Coronary artery (tissue), 2 donors: ENCODE measurements around the gene DSCAM.

Experiments
- DNase-seq: peaks from one replicate; pipeline ENCODE4 v3.0.0-alpha.2; 2017; ENCODE audit warnings: low spot score
- H3K27ac ChIP-seq, 2 donors: fragments of 200-600 bp; sonication (generic); one replicate each; pipeline ENCODE4 v1.5.1; 2016 to 2019
- H3K4me3 ChIP-seq: fragments of 200-600 bp; sonication (generic); 2 replicates; pipeline ENCODE4 v1.5.1; 2016; ENCODE audit warnings: mild to moderate bottlenecking, moderate library complexity
- TF ChIP-seq, protein P1 (sequence below): fragments of 200-600 bp; sonication (generic); IDR thresholded peaks from one replicate; pipeline ENCODE4 v1.5.1; 2019; ENCODE audit warnings: antibody characterized with exemption

The DSCAM gene

DNA sequence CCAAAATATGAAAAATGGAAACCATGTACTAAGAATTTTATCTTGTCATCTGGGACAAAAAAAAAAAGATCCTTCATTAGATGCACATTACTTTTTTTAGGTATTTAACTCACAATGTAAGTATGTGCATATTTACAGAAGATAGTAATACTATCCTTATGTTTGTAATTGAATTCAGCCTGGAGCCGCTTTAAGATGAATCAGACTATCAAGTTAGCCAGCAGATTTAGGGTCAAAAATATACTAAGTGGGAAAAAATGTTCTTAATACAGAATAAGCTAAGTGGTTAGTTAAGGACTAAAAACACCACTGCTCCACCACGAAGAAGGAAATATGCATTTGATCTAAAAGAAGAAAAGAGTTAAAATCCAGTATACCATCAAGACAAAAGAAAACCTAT is 49.1 kb downstream of the DSCAM start:
- DNase-seq, result no peak
- TF ChIP-seq, protein P1, sequence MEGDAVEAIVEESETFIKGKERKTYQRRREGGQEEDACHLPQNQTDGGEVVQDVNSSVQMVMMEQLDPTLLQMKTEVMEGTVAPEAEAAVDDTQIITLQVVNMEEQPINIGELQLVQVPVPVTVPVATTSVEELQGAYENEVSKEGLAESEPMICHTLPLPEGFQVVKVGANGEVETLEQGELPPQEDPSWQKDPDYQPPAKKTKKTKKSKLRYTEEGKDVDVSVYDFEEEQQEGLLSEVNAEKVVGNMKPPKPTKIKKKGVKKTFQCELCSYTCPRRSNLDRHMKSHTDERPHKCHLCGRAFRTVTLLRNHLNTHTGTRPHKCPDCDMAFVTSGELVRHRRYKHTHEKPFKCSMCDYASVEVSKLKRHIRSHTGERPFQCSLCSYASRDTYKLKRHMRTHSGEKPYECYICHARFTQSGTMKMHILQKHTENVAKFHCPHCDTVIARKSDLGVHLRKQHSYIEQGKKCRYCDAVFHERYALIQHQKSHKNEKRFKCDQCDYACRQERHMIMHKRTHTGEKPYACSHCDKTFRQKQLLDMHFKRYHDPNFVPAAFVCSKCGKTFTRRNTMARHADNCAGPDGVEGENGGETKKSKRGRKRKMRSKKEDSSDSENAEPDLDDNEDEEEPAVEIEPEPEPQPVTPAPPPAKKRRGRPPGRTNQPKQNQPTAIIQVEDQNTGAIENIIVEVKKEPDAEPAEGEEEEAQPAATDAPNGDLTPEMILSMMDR, result no peak
- Histone ChIP-seq H3K4me3 (no peak overlapping the region), H3K27ac (no peak overlapping the region)

DNA sequence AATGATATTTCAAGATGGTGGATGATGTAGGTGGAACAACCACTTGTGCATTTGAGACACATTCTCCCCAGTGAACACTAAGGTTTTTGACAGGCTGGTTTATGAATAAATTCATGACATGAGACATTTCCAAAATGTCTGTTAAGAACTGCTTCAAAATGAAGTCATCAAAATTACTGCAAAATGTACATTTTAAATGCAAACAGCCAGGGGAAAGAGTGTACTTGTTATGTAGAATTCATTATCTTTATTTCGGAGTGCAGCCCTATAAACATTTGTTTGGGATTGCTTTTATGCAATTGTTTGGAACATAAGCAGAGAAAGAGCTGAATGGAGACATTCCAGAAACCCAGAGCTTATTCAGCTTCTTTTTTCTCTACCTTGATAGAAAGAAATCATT is 49.5 kb downstream of the DSCAM start:
- TF ChIP-seq, protein P1, result no peak
- H3K4me3 ChIP-seq, result no peak overlapping the region
- DNase-seq, result no peak
- no peak overlapping the region for H3K27ac ChIP-seq

DNA sequence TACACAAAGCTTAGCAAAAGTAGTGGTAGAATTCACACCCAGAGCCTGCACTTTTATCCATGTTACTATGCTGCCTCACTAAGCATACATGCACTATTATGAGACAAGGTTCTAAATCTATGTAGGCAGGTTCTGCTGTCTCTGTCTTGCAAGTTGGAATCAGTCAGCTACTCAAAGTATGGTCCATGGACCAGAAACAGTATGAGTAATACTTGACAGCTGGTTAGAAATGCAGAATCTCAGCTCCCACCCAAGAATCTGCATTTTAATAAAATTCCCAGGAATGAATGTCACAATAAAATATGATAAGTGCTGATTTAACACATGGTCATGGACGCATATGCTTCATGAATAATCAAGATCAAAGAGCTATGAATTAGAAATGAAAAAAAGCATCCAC is 50.5 kb downstream of the DSCAM start:
- DNase-seq, result no peak
- Histone ChIP-seq H3K4me3 (no peak overlapping the region), H3K27ac (no peak overlapping the region)
- TF ChIP-seq, protein P1, result no peak

DNA sequence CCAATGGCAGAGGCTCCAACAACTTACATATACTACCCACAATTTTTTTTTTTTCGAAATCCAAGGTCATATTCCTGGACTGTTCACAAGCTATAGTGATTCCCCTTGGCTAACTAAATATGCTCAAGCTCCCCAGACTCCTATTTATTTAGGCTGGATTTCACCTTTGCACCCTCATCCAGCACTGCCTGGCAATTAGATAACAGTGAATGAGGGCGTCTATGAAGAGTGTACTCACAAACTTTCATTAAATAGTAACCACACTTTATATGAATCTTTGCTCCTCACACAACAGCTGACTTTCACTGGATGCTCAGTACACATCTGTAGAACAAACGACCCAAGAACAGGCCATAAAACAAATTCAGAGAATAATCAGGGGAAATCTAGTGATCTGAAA is 51.6 kb downstream of the DSCAM start:
- Histone ChIP-seq H3K4me3 (no peak overlapping the region), H3K27ac (no peak overlapping the region)
- no peak for DNase-seq
- TF ChIP-seq, protein P1, result no peak

DNA sequence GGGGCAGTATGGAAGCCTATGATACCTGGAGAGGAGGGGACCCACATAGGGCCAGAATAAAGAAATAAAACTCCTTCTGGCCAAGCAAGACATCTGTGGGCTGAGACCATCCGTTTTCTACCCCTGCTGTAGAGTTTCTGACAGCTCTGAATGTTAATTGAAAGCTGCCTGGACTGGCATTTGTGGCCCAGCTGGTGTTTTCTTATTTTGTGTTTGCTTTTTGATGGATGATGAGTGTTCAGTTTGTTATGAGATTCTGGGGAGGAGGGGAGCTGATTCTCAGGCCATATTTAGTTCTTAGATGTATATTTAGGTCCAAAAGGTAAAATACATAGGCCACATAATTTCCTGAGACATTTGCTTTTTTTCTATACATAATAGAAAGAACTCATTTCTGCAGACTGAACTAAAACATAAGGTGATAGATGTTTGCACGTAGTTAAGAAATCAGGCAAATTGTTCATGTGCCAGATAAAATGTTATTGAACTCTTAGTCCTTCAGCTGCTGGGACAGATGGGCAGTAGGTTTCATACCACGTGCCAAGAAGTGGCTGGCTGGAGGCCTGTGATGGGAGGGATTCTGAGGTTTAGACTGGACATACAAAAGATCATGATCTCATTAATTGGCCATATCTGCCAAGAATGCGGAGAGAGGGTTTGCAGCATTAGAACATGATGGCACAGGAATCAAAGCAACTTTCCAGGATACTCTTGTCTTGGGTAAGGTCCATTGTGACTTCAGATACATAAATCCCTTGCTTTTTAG is 54.1 kb downstream of the DSCAM start:
- no peak for DNase-seq

DNA sequence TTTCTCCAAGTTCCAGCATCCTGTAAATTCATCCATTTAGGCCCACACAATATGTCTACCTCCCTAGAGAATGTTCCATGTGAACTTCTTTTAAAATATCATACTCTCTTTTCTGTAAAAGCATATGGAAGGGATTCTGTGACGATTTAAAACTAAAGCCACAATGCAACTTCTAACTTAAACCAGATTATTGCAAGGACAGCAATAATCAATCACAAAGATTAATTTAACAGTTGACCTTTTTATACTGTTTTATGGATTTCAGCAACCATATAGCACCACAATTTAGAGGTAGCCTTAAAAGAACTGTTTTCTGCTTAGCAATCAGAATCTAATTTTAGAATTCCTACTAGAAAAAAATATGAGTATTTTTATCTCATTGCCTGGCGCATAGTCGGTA is 58.3 kb downstream of the DSCAM start:
- no peak for DNase-seq
- Histone ChIP-seq H3K27ac (no peak overlapping the region), H3K4me3 (no peak overlapping the region)
- TF ChIP-seq, protein P1, result no peak

More for the DNA sequence above, 54.1 kb downstream of the DSCAM start:
- Histone ChIP-seq H3K4me3 (no peak overlapping the region), H3K27ac (no peak overlapping the region)
- TF ChIP-seq, protein P1, result no peak

DNA sequence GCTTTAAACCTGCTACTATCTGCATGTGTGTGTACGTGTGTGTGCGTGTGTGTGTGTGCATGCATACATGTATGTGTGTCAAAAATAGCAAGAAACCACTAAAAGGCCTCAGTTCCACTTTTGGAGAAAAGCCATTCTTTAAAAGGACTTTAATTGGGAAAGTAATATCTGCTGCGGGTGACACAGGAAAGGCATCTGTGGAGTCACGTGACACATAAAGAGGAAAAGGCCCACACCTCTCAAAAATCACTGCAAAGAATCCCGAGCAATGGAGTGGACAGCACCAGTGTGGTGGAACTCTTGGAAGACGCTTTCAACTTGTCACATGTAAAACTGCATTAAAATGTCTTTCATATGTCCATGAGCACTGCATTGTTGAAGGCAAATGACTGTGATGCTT is 63.6 kb downstream of the DSCAM start:
- TF ChIP-seq, protein P1, result no peak
- DNase-seq, result no peak
- Histone ChIP-seq H3K4me3 (no peak overlapping the region), H3K27ac (no peak overlapping the region)
